Adrenal gland (tissue), 5 donors: ENCODE data around the gene AKAP14.

Experiments
- POLR2A ChIP-seq, 2 donors: fragments of 450-650 bp; IDR thresholded peaks; one replicate each; pipeline ENCODE4 v1.6.1; 2017; ENCODE audit warnings: antibody characterized with exemption in 2 of 2, mild to moderate bottlenecking in 2 of 2, moderate library complexity in 1 of 2
- TF ChIP-seq, protein P1 (sequence below), 6 experiments: fragments of 450-650 bp in 4 of 6; fragments of 200-600 bp in 2 of 6; sonication (generic) in 1 of 6; IDR thresholded peaks; 1 replicate in 5 of 6; 2 replicates in 1 of 6; pipeline versions ENCODE4 v1.5.1 to v1.8.0; 2016 to 2021; ENCODE audit warnings: antibody characterized with exemption in 6 of 6, mild to moderate bottlenecking in 2 of 6, moderate library complexity in 1 of 6
- donor health status: DM: no; HTN: no; CAD: no.

DNA sequence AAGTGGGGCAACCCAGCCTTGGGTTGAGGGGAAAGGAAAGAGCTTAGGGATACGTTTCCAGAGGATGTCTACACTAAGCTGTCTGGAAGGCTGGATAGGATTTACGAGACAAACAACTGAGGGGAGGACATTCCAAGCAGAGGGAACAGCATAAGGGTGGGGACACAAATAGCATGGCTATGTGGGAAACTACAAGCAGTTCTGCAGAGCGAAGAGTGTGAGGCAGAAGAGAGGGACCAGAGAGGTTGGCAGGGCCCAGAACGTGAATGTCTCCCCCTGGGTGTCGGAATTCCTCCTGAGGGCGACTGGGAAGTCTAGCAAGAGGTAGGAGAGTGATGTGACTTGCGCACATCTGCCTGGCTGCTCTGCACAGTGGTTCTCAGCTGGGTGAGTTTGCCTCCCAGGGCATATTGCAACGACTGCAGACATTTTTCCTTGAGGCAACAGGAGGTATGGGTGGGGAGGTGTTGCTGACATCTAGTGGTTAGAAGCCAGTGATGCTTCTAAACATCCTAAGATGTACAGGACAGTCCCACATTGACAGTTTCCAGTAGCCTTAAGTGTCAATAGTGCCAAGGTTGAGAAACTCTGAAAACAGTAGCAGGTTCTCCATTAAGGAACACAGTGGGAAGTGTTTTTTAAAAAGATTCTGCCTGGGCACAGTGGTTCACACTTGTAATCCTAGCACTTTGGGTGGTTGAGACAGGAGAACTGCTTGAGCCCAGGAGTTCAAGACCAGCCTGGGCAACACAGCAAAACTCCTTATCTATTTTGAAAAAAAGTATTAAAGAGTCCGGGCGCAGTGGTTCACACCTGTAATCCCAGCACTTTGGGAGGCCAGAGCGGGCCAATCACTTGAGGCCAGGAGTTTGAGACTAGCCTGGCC is 14.9 kb upstream of the AKAP14 start:
- TF ChIP-seq, protein P1, sequence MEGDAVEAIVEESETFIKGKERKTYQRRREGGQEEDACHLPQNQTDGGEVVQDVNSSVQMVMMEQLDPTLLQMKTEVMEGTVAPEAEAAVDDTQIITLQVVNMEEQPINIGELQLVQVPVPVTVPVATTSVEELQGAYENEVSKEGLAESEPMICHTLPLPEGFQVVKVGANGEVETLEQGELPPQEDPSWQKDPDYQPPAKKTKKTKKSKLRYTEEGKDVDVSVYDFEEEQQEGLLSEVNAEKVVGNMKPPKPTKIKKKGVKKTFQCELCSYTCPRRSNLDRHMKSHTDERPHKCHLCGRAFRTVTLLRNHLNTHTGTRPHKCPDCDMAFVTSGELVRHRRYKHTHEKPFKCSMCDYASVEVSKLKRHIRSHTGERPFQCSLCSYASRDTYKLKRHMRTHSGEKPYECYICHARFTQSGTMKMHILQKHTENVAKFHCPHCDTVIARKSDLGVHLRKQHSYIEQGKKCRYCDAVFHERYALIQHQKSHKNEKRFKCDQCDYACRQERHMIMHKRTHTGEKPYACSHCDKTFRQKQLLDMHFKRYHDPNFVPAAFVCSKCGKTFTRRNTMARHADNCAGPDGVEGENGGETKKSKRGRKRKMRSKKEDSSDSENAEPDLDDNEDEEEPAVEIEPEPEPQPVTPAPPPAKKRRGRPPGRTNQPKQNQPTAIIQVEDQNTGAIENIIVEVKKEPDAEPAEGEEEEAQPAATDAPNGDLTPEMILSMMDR (IDR thresholded peaks at IDR 0.05) = peak; percentile 35 to 63 (median 48)
- no peak for TF ChIP-seq POLR2A (IDR thresholded peaks at IDR 0.05)
